NCI-H146 (cell line): Measurements from ENCODE around the gene RAP1GAP2.

Experiments
- DNase-seq: peaks from one replicate; lab custom pipeline; 2025; lab: John Stamatoyannopoulos, UW

Gene RAP1GAP2

DNA sequence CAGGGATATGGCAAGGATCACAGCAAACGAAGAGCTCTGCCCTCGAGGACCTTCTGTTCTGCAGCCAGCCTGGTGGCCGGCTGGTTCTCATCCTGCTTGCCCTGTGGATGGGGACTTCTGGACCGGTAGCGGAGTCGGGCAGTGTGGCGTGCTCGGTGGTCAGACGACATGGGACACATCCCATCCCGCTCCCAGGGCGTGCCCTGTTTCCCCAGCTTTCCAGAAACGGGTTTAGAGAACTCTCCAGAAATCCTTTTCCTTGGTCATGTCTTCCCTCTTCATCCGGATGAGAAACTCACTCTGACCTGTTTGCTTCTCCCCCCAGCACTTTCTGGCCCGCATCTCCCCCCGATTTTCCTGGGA lies 151.3 kb downstream of the RAP1GAP2 start:
- DNase-seq: no peak

DNA sequence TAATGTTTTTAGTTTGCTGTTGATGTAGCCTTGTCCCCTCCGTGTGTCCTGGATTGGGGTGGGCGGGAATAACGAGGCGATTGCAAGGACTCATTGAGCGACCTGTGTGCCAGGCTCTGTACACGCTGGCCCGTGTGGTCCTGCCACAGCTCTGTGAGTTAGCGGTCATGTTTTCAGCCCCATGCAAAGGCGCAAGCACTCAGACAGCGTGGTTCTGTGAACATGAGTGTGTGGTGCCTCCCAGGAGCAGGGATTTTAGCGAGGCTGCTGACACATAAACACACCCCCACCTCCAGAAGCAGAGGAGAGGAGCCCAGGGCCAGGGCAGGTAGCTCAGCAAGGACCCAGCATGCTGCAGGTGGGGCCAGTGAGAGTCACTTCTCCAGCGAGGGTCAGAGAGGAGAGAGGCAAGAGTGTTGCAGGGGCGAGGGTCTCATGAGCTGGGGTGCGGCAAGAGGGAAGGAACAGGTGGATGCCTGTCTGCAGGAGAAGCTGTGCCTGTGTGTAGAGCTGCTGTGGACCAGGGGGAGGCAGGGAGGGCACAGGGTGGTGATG lies 151.8 kb downstream of the RAP1GAP2 start:
- no peak for DNase-seq

DNA sequence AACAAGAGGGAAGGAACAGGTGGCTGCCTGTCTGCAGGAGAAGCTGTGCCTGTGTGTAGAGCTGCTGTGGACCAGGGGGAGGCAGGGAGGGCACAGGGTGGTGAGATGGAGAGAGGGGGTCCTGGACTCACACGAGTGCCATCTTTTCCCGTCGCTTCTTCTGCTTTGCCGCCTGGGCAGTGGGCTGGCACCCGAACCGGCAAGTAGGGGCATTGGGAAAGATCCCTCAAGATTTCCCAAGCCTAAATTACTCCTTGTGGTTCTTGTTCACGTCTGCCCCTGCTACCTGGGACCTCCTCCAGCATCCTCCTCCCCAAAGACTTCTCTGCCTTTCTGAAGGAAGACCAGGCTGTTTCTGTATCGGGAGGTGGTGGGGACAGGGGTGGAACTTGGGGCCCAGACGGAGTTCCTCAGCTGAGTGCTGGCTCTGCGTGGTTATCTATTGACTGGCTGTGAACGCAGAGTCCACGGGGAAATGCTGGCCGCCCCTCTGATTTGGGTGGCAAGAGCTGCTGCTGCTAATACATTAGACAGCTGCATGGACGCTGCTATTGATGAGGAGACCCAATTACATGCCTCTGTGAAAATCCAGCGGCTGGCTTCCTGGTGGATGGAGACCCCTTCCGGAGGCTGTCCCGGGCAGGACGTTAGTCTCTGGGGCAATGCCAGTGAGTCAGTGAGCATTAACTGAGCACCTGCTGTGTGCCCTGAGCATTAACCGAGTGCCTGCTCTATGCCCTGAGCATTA lies 152.7 kb downstream of the RAP1GAP2 start:
- no peak for DNase-seq

DNA sequence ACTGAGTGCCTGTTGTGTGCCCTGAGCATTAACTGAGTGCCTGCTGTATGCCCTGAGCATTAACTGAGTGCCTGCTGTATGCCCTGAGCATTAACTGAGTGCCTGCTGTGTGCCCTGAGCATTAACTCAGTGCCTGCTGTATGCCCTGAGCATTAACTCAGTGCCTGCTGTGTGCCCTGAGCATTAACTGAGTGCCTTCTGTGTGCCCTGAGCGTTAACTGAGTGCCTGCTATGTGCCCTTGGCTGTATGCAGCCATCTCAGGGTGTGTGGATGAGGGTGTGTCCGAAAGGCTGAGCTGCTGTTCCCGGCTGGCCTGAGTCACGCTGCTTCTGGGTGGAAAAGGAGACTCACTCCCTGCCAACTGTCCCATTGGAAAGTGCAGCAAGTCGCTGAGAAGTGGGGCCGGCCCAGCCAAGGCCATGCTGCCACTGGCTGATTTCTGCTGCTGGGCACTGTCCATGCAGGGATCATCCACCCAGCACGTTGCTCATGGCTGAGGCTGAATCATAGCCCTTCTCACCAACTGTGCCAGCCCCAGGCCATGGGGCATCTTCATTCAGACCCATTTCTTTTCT lies 153.3 kb downstream of the RAP1GAP2 start:
- no peak for DNase-seq

DNA sequence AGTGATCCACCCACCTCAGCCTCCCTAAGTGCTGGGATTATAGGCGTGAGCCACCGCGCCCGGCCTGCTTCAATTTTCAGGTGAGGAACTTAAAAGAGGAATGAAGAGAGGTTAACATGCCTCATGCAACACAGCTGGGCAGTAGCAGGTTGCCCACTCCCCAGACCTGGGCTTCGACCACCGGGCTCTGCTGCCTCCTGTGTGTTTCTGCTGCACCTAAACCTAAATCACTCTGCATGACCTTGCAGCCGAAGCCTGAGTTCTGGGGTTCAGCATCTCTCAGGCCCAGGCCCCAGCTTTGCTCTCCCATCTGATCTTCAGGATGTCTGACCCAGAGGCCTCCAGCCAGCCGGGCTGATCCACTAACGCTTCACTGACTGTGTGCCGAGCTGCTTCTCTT lies 154.6 kb downstream of the RAP1GAP2 start:
- no peak for DNase-seq

DNA sequence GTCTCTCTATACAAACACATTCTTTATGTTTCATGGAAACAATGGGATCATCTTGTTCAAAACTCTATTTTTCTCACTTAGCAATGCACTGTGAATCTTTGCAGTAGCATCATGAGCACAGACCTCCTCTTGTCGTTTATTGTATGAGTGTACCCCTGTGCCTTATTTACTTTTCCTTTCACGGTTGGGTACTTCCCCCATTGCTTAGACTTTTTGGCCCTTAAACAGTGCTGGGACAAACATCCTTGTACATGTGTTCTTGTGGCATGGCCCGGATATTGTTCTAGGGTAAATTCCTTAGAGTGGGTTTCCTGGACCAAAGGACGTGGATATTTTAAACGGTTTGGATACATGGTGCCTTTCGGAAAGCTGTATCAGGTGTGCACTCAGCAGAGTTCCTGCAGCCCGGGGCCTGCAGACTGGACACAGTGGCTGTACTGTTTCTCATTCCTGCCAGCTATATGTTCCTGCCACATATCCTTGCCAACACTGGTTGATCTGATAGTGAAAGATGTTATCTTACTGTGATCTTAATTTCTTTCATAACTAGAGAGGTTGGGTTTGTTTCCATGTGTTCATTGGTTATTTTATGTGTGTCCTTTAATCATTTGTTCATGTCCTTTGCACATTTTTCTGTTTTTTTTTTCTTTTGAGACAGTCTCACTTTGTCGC lies 156.1 kb downstream of the RAP1GAP2 start:
- no peak for DNase-seq

DNA sequence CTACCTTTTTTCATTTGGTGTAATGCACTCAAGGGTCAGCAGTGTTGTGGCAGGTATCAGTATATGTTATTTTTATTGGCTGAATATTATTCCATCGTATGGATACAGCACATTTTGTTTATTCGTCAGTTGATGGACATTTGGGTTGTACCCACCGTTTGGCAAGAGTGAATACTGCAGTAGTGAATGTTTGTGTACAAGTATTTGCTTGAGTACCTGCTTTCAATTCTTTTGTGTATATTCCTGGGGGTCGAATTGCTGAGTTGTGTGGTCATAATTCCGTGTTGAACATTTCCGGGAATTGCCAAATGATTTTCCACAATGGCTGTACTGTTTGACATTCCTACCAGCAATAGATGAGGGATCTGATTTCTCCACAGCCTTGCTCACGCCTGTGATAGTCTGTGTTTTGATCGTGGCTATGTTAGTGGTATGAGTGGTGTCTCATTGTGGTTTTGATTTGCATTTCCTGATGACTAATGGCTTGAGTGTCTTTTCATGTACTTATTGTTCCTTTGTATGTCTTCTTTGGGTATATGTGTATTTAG lies 158.7 kb downstream of the RAP1GAP2 start:
- DNase-seq: no peak

DNA sequence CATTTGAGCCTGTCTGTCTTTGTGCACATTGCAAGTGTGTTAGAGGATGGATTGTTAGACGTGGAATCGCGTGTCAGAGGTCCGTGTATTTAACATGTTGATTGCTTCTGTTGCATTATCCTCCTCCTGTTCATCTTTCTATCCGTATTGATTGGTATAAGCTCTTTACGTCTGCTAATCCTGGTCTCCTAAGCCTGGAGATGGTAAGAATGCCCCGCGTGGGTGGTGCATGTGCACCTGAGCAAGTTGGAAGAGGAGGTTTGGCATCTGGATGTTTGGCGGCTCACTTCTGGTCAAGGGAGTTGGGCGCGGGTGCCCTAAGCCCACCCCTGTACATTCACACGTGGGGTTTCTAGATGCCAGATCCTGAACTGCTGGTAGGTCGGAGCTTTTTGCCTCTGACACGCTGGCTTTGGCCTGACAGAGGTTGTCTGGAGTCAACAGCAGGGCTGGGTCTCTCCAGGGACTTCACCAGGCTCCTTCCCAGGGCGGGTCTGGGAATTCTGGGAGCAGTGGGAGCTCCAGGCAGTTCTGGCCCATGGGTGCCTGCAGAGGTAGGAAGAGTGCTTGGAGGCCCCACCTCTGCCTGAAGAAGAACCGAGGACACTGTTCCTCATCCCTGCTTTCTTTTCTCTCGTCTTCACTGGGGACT lies 159.8 kb downstream of the RAP1GAP2 start:
- no peak for DNase-seq

DNA sequence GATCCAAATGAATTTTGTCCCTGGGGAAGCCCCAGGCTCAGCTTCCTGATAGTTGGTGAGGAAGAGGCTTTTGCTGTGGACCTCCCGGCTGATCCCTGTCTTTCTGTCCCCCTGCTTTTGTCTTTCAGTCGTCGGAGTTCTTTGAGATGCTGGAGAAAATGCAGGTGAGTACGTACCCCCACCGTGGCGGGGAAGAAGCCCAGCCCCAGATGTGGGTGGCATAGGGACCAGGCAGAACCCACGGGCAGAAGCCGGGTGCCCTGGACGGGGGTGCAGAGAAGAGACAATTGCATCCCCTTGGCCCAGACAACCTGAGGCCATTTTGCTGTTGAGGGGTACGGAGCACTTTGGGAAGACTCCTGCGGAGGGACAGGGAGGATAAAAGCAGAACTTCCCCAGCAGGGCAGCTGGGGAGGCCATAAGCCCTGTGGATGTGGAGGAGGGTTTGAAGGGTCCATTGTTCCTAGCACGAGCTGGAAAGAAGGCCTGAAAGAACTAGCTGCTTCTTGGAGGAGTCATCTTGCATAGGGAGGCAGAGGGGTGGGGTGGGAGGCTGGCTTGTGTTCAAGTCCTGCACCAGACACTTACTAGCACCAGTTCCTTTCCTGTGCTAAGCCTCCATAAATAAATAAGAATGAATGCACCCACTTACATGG lies 161.5 kb downstream of the RAP1GAP2 start:
- no peak for DNase-seq

DNA sequence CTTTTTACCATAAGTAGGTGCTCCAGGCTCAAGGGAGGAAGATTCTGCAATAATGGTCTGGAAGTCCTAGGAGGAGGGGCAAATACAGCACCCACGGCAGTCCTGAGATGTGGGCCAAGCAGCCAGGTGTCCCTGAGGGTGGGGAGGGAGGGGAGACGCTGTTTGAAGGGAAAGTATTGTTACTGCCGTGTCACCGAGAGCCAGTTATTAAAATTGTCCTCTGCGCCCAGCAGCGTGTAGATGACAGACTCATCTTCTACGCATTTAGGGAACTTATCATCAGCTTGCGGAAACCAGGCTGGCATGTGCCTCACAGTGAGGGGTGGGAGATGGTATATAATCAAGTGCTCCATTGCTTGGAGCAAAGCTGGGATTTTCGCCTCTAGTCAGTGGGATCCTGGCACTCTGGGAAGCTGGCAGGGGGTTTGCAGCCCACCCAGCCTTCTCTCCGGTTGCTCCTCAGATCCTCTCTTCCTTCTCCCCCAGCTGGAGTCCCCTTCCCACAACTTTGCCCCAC lies 162.5 kb downstream of the RAP1GAP2 start:
- DNase-seq: no peak

DNA sequence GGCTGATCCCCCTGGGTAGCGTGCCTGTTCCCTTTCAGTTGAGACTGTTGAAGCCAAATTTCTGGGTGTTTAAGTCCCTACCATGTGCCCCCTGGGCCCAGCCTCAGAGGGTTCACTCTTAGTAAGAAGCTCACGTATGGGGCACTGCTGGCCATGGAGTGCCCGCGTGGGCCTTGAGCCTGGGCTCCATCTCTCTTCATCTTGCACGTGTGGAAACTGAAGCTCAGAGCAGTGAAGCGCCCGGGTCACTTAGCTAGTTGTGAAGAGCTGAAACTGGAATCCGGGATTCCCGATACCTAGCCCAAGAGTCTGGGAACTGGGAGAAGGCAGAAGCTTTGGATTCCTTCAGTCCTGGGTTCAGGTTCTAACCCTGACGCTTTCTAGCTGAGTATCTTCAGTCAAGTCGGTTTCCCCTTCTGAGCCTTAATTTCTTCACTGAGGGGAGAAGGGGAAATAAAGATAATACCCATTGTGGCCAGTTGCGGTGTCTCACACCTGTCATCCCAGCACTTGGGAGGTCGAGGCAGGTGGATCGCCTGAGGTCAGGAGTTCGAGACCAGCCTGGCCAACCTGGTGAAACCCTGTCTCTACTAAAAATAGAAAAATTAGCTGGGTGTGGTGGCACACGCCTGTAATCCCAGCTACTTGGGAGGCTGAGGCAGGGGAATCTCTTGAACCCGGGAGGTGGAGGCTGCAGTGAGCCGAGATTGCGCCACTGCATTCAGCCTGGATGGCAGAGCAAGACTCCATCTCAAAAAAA lies 163.3 kb downstream of the RAP1GAP2 start:
- DNase-seq: no peak

DNA sequence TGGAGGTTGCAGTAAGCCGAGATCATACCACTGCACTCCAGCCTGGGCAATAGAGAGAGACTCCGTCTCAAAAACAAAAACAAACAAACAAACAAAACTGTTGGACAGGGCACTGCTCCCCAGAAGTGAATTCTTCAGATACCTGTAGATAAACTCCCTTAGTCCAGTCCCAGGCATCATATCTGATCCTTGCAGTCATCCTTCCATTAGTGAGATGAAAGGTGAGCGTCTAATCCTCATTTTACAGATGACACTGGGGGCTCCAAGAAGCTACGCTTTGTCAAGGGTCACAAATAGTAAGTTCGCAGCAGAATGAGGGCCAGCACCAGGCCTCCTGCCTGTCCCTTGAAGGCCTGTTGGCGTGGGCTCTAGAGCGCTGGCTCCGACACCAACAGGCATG lies 165.2 kb downstream of the RAP1GAP2 start:
- DNase-seq: no peak

DNA sequence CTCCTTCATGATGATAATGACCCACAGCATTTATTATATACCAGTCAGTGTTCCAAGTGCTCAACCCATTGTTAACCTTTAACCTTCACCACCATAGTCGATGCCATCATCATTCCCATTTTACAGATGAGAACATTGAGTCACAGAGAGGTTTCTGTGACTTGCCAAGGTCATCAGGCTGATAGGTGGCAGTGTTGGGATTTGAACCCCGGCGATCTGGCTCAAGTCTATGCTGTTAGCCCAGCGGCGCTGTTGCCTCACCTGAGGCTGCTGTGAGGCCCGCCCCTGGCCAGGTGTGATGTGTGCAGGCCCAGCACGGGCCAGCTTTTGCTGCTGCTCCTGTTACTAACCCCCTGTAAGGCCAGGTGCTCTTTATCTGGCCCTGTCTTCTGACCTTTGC lies 166.0 kb downstream of the RAP1GAP2 start:
- no peak for DNase-seq

DNA sequence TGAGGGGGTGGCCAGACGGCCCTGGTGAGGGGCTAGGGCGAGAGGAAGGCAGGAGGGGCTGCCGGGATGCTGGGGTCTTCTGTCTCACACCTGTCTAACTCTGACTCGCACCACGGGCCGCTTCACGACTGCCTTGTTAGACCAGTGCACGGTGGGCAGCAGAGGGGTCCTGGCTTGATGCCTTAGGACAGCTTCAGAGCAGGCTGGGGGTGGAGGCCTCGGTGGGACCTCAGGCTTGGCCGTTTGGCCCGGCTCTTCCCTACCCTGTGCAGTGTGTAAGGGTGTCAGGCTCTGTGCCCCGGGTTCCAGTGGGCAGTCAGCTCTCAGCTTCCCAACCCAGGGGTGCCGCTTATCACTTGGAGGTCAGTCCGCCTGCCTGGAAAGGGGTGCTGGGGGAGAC lies 166.5 kb downstream of the RAP1GAP2 start:
- no peak for DNase-seq

DNA sequence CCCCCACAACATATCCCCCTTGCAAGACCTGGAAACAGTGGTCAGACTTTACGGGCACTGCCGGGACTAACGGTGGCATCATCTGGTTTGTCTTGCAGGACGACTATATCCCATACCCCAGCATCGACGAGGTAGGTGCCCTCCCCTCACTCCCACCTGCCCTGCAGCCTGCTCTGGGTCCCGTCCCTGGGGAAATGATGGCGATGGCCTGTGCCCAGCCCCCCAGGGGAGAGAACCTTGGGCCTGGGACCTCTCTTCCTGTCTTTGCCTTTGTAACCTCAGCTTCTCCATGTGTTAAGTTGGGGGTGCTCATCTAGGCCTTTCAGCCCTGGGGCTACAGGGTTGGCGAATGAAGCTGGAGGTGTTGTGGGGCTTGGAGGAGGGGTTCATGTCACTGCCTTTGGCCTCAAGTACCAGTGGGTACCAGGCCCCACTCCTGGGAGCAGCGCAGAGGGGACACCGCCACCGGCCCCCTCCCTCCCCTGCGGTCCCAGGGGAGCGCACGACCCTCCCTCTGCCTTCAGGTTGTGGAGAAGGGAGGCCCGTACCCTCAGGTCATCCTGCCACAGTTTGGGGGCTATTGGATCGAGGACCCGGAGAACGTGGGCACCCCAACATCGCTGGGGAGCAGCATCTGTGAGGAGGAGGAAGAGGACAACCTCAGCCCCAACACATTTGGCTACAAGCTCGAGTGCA lies 167.2 kb downstream of the RAP1GAP2 start:
- no peak for DNase-seq

DNA sequence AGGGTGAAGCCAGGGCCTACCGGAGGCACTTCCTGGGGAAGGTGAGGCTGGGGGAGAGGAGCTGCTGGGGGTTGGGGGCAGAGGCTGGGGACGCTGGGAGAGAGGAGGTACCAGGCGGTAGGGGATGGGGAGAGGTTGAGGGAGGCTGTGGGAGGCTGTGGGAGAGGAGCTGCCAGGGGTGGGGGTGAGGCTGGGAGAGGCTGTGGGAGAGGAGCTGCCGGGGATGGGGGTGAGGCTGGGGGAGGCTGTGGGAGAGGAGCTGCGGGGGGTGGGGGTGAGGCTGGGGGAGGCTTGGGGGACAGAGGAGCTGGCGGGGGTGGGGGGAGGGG lies 167.8 kb downstream of the RAP1GAP2 start:
- DNase-seq: no peak

DNA sequence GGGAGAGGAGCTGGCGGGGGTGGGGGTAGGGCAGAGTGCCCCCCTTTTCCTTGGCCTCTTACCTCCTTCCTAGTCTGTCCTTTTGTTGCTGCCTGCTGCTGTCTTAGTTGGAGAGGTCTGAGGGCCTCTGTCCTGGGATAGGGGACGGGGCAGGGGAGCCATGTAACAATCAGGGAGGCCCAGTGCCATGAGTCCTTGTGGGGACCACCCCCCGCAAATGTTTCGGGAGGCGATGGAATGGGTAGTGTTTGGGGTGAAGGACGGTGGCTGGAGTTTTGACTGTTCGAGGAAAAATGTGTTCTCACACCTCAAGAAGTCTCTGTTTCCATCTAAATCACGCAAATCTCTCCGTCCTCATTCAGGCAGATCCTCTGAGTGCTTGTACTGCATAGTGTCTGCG lies 168.1 kb downstream of the RAP1GAP2 start:
- DNase-seq: no peak

DNA sequence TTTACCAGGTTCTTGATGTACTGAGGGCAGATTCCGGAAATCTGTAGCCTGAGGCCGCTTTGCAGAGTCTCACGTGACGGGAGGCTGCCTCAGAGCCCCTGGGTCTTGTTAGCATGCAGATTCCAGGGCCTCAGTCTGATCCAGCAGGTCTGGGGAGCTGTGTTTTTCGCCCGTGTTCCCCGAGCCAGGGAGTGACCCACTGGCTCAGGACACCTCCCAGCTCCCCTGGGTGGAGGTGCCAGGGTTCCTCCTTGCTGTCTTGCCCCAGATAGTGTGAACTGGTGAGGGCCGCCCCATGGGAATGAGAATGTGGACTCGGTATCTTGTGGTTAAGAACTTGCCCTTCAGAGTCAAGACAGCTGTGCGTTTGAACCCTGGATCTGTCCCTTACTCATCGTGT lies 168.6 kb downstream of the RAP1GAP2 start:
- DNase-seq: no peak

DNA sequence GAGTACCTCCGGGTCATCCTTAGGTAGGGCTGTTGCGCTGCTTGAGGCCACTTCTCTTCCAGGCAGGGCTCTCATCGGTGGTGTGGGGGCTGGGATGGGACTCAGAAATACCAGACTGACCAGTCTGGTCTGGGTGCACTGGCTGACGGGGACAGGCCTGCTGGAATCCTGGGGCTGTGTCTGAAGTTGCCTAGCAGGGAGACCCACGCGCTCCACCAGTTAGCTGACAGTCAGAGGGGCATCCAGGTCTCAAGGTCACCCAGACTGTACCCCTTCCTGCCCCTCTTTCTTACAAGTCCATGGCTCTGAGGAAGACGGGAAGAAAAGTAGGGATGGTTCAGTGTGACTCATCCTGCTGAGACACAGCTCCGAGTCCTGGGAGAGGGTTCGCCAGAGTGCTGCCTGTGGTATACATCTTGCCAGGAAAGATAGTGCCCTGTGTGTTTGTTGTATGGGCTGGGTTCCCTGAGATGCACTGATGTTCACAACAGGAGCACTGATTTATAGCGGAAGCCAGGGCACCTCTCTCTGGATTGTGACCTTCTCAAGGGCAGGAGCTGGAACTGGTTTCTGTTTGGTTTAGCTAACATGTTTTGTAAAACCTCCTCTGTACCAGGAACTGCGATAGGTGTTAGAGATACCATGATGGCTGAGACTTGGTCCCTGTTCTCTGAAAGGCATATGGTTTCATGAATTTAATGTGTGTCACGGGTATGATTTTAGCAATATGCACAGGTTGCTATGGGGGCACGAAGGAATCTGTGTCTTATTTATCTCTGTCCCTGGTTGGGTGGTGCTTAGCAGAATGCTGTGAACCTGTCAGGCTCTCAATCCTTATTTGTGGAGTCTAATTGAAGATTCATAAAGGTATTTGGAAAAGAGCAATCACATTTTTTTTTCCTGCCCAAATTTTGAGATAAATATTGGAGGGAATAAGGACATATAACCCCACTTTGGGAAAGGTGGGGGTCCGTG lies 169.7 kb downstream of the RAP1GAP2 start:
- DNase-seq: no peak
